SJSA1 (cell line): Measurements from ENCODE around the gene ASF1B. TPM values are rescaled to one million over a fixed set of nuclear protein-coding genes. Genes with fewer than 3 reads are reported as not detected.

Source experiments
- DNase-seq, 2 experiments: peaks; one replicate each; pipeline ENCODE4 v3.0.0-alpha.2; 2015 to 2020; ENCODE audit warnings: low spot score in 2 of 2, low read depth in 1 of 2
- H3K27ac ChIP-seq: fragments of 250-450 bp; sonication (Bioruptor Pico); 2 replicates; pipeline ENCODE4 v1.5.1; 2020; ENCODE audit warnings: mild to moderate bottlenecking, moderate library complexity
- H3K27me3 ChIP-seq: fragments of 250-450 bp; sonication (Bioruptor Pico); replicated peaks from 2 replicates; pipeline ENCODE4 v1.5.1; 2020; ENCODE audit warnings: mild to moderate bottlenecking, moderate library complexity
- H3K36me3 ChIP-seq: fragments of 250-450 bp; sonication (Bioruptor Pico); 2 replicates; pipeline ENCODE4 v1.5.1; 2020; ENCODE audit warnings: mild to moderate bottlenecking
- H3K4me1 ChIP-seq: fragments of 250-450 bp; sonication (Bioruptor Pico); replicated peaks from 2 replicates; pipeline ENCODE4 v1.6.1; 2021; ENCODE audit warnings: mild to moderate bottlenecking
- H3K4me3 ChIP-seq: fragments of 250-450 bp; sonication (Bioruptor Pico); 2 replicates; pipeline ENCODE4 v1.5.1; 2020; ENCODE audit warnings: mild to moderate bottlenecking
- H3K9me3 ChIP-seq: fragments of 250-450 bp; sonication (Bioruptor Pico); replicated peaks from 2 replicates; pipeline ENCODE4 v1.5.1; 2020; ENCODE audit warnings: mild to moderate bottlenecking
- total RNA-seq: library from RNA; depleted of rRNA; stranded (reverse); fragments of >200 nt; shearing (Covaris generic); gene quantifications from 2 replicates; pipeline ENCODE4 v1.2.3, GENCODE V29; 2014; rRNA removed

Gene ASF1B
- total RNA-seq, 1 experiment from 2014 or later: 87.5 TPM

- Histone ChIP-seq H3K27ac (no peak overlapping the region), H3K9me3 (peaks cover 11% of the 10 kb centered on the region), H3K36me3 (no peaks in the 10 kb centered on the region), H3K27me3 (peaks cover 27% of the 10 kb centered on the region), H3K4me1 (peaks cover 36% of the 10 kb centered on the region), H3K4me3 (no peak overlapping the region)
- DNase-seq: no peak
These were observed 65.9 kb downstream of the ASF1B start for GRCh38 chr19:14070268-14071050.

Other genes with a start within 250 kb of the ASF1B start
- gene BRME1, start 230.5 kb downstream of the ASF1B start, total RNA-seq: 0.21 TPM in 1 of 2 replicates, not detected in the other
- 12.3 and 18.3 TPM in 2 replicates for gene CC2D1A, start 230.4 kb downstream of the ASF1B start, total RNA-seq
- 0.53 TPM in 1 of 2 replicates, not detected in the other for gene PODNL1, start 198.2 kb downstream of the ASF1B start, total RNA-seq
- 28.2 and 29.1 TPM in 2 replicates for gene DCAF15, start 184.1 kb downstream of the ASF1B start, total RNA-seq
- 2.6 and 3.6 TPM in 2 replicates for gene RFX1, start 130.3 kb downstream of the ASF1B start, total RNA-seq
- gene RLN3, start 108.4 kb downstream of the ASF1B start, total RNA-seq: not detected in 2 replicates
- 2.0 and 4.0 TPM in 2 replicates for gene IL27RA, start 104.8 kb downstream of the ASF1B start, total RNA-seq
- gene PALM3, start 74.5 kb downstream of the ASF1B start, total RNA-seq: not detected in 2 replicates
- gene MISP3, start 63.8 kb downstream of the ASF1B start, total RNA-seq: 0.34 TPM in 1 of 2 replicates, not detected in the other
- gene C19orf67, start 50.8 kb downstream of the ASF1B start, total RNA-seq: not detected in 2 replicates
- gene SAMD1, start 45.8 kb downstream of the ASF1B start, total RNA-seq: 64.1 and 130 TPM in 2 replicates
- 18.2 and 48.9 TPM in 2 replicates for gene PRKACA, start 18.8 kb downstream of the ASF1B start, total RNA-seq
- 4.9 and 22.4 TPM in 2 replicates for gene ADGRL1, start 69.6 kb upstream of the ASF1B start, total RNA-seq
- gene ADGRE5, start 244.9 kb upstream of the ASF1B start, total RNA-seq: 25.6 and 46.7 TPM in 2 replicates